Activated CD4-positive, CD25-positive, alpha-beta regulatory T cell treated with anti-CD3 and anti-CD28 coated beads, Interleukin-2, amount 50 U/mL, for 16 hours (primary cell): ENCODE results near the gene TRANK1.
A peak's percentile ranks its signal among the peaks of the same experiment; 100 is the strongest.
"Not testable (repeated sequence)": the region's sequence is repeated elsewhere in the genome, so short reads cannot be mapped to it uniquely, and the experiment has no call there.

ENCODE experiments used
- DNase-seq: peaks from one replicate; pipeline ENCODE4 v3.0.0-alpha.2; 2020; ENCODE audit warnings: low read depth, low spot score

TRANK1 gene

DNA sequence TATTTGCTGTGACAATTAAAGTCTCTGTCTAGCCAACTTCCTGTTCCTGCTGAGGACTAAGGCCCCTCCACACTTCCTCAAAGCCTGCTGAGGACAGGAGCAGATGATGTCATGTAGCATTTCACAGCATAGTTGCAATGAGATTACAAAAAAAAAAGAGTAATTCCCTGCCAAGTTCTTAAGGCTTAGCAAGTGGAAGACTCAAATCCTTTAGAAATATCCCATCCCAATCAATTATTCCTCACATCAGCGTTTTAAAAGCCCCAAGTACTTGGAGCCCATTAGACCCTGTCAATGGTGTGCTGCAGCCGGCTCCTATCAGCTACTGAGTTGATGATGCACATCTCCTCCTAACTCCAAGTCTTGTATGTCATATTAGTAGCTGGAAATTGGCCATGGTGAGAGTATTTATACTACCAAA lies 51.7 kb downstream of the TRANK1 start:
- no peak for DNase-seq

DNA sequence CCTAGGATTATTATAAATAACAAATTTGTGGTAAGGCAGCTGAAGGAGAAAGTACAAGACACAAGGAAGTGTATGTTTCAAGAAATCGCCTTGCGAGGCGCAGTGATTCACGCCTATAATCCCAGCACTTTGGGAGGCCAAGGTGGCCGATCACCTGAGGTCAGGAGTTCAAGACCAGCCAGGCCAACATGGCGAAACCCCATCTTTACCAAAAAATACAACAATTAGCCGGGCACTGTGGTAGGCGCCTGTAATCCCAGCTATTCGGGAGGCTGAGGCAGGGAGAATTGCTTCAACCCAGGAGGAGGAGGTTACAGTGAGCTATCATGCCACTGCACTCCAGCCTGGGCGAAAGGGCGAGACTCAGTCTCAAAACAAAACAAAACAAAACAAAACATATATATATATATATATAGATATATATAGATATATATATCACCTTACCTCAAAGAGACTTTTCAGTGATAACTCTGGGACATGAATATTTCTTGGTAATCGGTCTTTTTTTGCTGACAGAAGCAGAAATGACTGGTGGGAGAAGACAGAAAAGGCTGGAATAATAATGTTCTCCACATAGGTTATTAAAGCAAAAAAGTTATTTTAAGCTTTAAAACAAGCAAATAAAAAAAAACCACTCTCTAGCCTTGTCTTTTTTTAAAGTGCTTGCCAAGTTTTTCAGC lies 52.3 kb downstream of the TRANK1 start:
- DNase-seq, result no peak

- DNase-seq, result no peak
These were observed 53.1 kb downstream of the TRANK1 start for GRCh38 chr3:36891701-36892160.

DNA sequence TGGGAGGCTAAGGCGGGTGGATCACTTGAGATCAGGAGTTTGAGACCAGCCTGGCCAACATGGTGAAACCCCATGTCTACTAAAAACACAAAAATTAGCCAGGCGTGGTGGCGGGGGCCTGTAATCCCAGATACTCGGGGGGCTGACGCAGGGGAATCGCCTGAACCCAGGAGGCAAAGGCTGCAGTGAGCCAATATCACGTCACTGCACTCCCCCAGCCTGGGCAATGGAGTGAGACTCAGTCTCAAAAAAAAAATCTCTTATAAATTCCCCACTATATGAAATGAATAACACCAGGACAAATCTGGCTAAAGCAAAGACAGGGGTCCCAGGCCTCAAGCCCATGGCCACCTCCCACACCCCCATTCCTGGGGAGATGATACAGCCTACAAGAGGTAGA lies 53.8 kb downstream of the TRANK1 start:
- not testable (repeated sequence) for DNase-seq

DNA sequence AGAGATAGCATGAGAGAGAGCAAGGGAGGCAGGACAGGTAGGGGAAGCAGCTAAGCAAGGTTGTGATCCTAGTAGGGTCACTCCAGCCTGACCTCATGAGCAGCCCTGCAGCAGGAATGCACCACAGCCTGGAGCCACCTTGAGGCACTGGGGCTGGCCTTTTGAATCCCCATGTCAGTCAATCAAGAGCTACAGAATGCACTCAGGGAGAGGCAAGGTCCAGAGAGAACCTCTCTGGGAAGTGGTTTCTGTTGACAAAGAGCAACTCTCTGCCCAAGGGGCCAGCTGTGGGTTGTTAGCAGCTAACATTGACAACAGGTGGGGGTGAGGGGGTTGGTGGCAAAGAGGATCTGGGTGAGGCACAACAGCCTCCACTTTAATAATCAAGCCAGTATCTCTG lies 54.6 kb downstream of the TRANK1 start:
- no peak for DNase-seq

DNA sequence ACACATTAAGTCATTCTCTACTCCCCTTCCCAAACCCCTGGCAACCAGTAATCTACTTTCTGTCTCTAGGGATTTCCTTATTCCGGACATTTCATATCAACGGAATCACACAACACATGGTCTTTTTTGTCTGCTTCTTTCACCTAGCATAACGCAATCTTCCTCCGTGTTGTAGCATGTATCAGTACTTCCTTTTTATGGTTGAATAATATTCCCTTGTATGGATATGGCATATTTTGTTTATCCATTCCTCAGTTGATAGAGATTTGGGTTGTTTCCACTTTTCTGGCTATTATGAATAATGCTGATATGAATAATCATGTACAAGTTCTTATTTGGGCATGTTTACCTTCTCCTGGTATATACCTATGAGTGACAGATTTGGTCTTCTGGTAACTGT lies 63.1 kb downstream of the TRANK1 start:
- DNase-seq, result no peak

DNA sequence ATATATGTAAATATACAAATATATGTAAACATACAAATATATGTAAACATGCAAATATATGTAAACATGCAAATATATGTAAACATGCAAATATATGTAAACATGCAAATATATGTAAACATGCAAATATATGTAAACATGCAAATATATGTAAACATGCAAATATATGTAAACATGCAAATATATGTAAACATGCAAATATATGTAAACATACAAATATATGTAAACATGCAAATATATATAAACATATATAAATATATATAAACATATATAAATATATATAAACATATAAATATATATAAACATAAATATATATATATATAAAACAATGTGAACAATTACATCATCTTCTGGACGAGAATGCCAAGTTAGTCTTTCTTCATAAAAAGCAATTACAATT lies 65.0 kb downstream of the TRANK1 start:
- DNase-seq, result not testable (repeated sequence)

- no peak for DNase-seq
These were observed 66.7 kb downstream of the TRANK1 start for GRCh38 chr3:36877930-36878685.

DNA sequence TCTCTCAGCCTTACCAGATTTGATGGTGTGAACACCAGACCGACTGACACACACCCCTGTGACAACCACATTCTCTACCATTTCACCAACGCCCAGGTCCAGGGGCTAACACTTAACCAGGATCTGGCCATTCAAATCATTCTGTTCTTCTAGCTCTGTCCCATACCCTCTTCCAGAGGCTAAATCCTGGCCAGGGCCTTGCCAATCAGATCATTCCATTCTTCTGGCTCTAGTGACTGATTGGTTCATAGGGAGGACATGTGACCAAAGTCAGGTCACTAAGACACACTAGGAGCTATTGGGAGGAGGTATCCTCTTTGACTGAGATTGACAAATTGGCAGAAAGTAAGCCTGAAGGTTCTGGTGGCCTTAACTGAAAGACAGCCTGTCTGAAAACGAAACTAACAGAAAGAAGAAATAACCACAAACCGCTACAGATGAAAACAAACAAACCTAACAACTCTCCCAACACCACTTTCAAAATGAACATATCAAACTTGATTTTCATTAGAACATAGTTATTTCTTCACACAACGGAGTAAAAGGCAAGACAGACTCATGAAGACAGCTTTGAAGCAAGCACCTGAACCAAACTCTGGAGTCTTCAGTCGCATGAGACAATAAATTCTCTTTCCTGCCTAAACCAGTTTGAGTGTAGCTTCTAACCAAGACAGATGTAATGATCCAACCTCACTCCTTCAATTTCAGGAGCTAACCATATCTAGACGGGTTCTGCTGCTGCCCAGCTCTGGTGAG lies 68.5 kb downstream of the TRANK1 start:
- DNase-seq, result no peak

- no peak for DNase-seq
These were observed 69.5 kb downstream of the TRANK1 start for GRCh38 chr3:36875397-36875796.

GRCh38 chr3:36874424-36874823 lies 70.4 kb downstream of the TRANK1 start:
- no peak for DNase-seq

DNA sequence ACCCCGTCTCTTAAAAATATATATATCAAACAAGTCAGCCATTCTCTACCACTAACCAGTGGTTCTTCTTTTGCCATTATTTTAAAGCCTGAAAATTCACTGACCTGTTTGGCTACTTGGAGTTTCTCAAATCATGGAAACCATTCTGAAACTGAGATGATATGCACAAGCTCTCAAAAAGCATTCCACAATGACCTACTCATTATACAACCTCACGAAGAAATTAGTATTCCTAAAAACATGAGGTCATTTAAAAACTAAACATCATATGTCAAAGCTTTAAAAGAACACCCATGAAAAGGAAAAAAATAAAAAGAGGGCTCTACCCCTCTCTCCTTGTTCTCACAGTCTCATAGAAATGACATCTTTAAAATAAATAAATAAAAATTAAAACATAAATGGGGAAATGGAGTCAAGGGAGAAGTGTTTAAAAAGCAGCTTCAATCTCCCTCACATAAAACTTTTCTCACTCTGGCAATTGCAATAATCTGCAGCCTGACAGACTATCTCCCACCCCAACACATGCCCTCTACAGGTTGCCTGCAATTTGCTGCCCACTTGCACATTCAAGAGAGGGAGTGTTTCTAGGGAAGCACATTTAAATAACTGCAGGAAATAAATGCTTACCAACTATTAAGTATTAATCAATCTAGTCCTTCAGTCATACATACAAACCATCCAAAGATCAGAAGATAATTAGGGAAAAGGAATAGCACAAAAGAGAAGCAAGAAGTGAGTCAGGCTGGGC lies 73.3 kb downstream of the TRANK1 start:
- DNase-seq, result no peak

DNA sequence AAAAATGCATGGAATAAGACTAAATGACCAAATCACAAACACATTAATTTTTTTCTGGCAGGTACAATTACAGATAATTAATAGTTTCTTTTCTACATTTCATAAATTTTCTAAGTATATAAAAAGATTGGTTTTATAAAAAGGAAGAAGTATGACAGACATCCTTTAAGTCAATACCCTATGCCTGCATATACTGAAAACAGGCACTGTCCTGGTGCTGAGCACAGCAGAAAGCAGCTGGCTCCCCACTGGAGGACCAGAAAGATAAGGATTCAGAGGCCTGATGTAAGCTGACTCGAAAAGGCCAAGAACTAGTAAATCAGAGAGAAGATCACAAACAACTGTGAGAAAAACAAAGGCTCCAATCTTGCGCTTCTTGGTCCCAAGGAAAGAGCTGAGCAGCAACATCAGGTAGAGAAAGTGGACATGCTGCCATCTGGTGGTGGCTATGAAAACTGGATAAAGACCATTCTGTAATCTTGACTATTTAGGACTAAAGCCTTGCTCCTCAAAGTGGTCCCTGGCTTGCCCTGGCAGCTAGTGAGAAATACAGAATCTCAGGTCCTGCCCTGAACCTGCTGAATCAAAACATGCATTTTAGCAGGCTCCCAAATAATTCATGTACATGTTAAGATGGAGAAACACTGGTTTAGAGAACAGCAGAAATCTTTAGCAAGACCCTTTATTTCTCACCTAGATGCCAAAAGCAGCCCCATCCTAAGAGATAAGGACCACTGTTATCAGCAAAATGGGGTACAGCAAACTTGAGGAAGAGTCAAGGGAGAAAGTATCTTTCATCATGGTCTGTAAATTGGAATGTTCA lies 76.0 kb downstream of the TRANK1 start:
- peak; percentile 23 for DNase-seq

DNA sequence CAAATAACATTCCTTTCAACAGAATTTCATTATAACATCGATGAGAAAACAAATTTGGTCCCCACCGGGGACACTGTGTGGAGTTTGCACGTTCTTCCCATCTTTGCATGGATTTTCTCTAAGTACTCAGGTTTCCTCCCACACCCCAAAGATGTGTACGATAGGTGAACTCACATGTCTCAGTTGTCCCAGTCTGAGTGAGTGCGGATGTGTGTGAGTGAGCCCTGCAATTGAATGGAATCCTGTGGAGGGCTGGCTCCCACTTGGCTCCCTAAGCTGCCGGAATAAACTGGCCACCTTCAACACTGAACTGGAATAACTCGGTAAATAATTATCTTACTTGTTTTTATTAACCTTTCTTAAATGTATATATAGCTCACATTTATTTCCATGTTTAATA lies 77.0 kb downstream of the TRANK1 start:
- DNase-seq, result no peak

- DNase-seq, result no peak
These were observed 78.5 kb downstream of the TRANK1 start for GRCh38 chr3:36866368-36866767.

DNA sequence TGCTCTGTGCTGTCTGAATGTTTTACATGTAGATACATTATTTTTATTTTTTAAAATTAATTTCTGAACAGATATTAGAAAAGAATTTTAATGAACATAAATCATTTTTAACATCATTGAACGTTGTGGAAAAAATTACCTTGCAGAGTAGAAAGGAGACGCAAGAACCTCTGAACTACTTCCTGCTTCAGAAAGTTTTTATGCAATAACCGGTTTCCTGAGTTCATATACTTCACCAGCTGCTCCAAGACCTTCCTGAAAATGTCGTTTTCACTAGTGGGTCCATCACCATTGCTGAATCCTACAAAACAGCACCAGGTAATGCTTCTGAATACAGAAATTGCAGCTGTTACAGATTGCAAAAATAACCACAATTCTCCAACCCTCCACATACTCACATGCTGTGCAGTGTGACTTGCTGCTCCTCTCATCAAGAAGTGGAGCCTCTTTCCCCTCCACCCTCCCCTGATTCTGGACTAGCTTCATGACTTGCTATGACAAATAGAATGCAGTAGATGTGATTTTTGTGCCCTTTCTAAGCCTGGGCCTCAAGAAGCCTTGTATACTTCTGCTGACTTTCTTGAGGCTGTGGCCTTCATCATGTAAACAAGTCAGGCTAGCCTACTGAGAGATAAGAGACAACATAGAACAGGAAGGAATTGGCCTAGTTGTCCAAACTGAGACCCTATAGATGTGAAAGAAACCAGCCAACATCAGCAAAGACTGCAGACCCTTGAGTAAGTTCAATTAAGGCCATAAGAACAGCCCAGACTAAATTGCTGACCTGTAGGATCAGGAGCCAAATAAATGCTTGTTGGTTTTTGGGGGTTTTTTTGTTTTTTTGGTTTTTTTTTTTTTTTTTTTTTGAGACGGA lies 80.4 kb downstream of the TRANK1 start:
- DNase-seq, result no peak

GRCh38 chr3:36862076-36862755 lies 82.6 kb downstream of the TRANK1 start:
- DNase-seq, result no peak

GRCh38 chr3:36859494-36859893 lies 85.4 kb downstream of the TRANK1 start:
- DNase-seq, result no peak

- DNase-seq, result no peak
These were observed 92.8 kb downstream of the TRANK1 start for GRCh38 chr3:36852071-36852470.
